Liver (tissue), 9 donors: ENCODE data around the gene AFP. TPM values are rescaled to one million over a fixed set of nuclear protein-coding genes. Genes with fewer than 3 reads are reported as not detected.
A peak's percentile ranks its signal among the peaks of the same experiment; 100 is the strongest.

ENCODE experiments used
- DNase-seq: peaks from one replicate; pipeline ENCODE4 v3.0.0-alpha.2; 2017; ENCODE audit warnings: low spot score
- H3K27ac ChIP-seq, 2 donors: one replicate each; pipeline ENCODE4 v1.7.0; 2013; ENCODE audit warnings: inconsistent platforms in 2 of 2, low read length in 2 of 2, control low read depth in 1 of 2, low read depth in 1 of 2, mild to moderate bottlenecking in 1 of 2
- H3K27me3 ChIP-seq, 4 donors: one replicate each; pipeline versions ENCODE4 v1.6.1 to v1.7.0; 2013; ENCODE audit warnings: low read length in 3 of 4, inconsistent platforms in 1 of 4, mild to moderate bottlenecking in 1 of 4, moderate library complexity in 1 of 4; ENCODE audit not compliant: control insufficient read depth in 4 of 4, insufficient read depth in 4 of 4
- H3K36me3 ChIP-seq, 4 donors: one replicate each; pipeline versions ENCODE4 v1.6.1 to v1.7.0; 2013; ENCODE audit warnings: low read length in 3 of 4, mild to moderate bottlenecking in 3 of 4, low read depth in 1 of 4, moderate library complexity in 1 of 4; ENCODE audit not compliant: control insufficient read depth in 4 of 4, insufficient read depth in 3 of 4
- H3K4me1 ChIP-seq, 4 donors: one replicate each; pipeline versions ENCODE4 v1.6.1 to v1.7.0; 2013; ENCODE audit warnings: low read length in 3 of 4, mild to moderate bottlenecking in 3 of 4, moderate library complexity in 1 of 4; ENCODE audit not compliant: control insufficient read depth in 4 of 4, insufficient read depth in 4 of 4
- H3K4me3 ChIP-seq, 3 donors: one replicate each; pipeline versions ENCODE4 v1.6.1 to v1.7.0; 2013; ENCODE audit warnings: low read length in 3 of 3, control low read depth in 1 of 3, low read depth in 1 of 3, mild to moderate bottlenecking in 1 of 3
- H3K9ac ChIP-seq, 2 donors: one replicate each; pipeline ENCODE4 v1.7.0; 2013; ENCODE audit warnings: low read length in 2 of 2, mild to moderate bottlenecking in 2 of 2, moderate library complexity in 2 of 2, control low read depth in 1 of 2, low read depth in 1 of 2
- H3K9me3 ChIP-seq, 4 donors: one replicate each; pipeline versions ENCODE4 v1.6.1 to v1.7.0; 2013; ENCODE audit warnings: low read length in 3 of 4; ENCODE audit not compliant: control insufficient read depth in 4 of 4
- ATF3 ChIP-seq: IDR thresholded peaks from 2 replicates; pipeline ENCODE4 v1.6.1; 2016; ENCODE audit warnings: antibody characterized with exemption
- CTCF ChIP-seq: fragments of 150-350 bp; IDR thresholded peaks from 2 replicates; pipeline ENCODE4 v1.5.1; 2017; ENCODE audit warnings: improper control_type of control experiment, low read depth, low read length; ENCODE audit not compliant: missing input control
- FOXA1 ChIP-seq: IDR thresholded peaks from 2 replicates; pipeline ENCODE4 v1.6.1; 2016; ENCODE audit warnings: antibody characterized with exemption
- HNF4A ChIP-seq, 2 donors: conservative IDR thresholded peaks; 2 replicates each; pipeline ENCODE4 v1.6.1; 2016; ENCODE audit warnings: antibody characterized with exemption in 2 of 2, mild to moderate bottlenecking in 2 of 2
- HNF4G ChIP-seq: IDR thresholded peaks from 2 replicates; pipeline ENCODE4 v1.6.1; 2016; ENCODE audit warnings: antibody characterized with exemption
- JUND ChIP-seq, 2 donors: IDR thresholded peaks; 2 replicates each; pipeline ENCODE4 v1.6.1; 2016; ENCODE audit warnings: antibody characterized with exemption in 2 of 2
- RAD21 ChIP-seq, 2 donors: IDR thresholded peaks; 2 replicates each; pipeline ENCODE4 v1.6.1; 2016; ENCODE audit warnings: antibody characterized with exemption in 2 of 2, mild to moderate bottlenecking in 2 of 2
- RXRA ChIP-seq, 2 donors: IDR thresholded peaks; 2 replicates each; pipeline ENCODE4 v1.6.1; 2017 to 2018; ENCODE audit warnings: antibody characterized with exemption in 2 of 2, mild to moderate bottlenecking in 1 of 2
- SP1 ChIP-seq: IDR thresholded peaks from 2 replicates; pipeline ENCODE4 v1.6.1; 2018; ENCODE audit warnings: antibody characterized with exemption, mild to moderate bottlenecking
- YY1 ChIP-seq: IDR thresholded peaks from 2 replicates; pipeline ENCODE4 v1.6.1; 2016; ENCODE audit warnings: antibody characterized with exemption, mild to moderate bottlenecking
- WGBS: extraction: QIAGEN DNeasy Blood & Tissue Kit; methylation state at CpG from one replicate; pipeline ENCODE4 v1.1.7; 2013; 5-methylcytosine and 5-hydroxymethylcytosine counted together
- polyA plus RNA-seq, 2 donors: library from polyadenylated mRNA; stranded (reverse) in 1 of 2; unstranded in 1 of 2; fragments of 200-250 nt in 1 of 2; fragments of >200 nt in 1 of 2; fragmentation: Nextera tagmentation in 1 of 2; extraction: Ambion mirVana in 1 of 2; gene quantifications; one replicate each; pipeline versions ENCODE4 v1.2.1 to v1.2.3, GENCODE V29; 2013 to 2015
- total RNA-seq, 2 donors: library from RNA; depleted of rRNA; stranded (reverse); fragments of >200 nt; gene quantifications; one replicate each; pipeline ENCODE4 v1.2.3, GENCODE V29; 2014
- donor health status: healthy.
- donor health status: healthy.
- donor health status: healthy.
- donor health status: healthy.
- donor health status: healthy.

The AFP gene
- total and polyA plus RNA-seq, 4 donors: 1.0 to 3,875 (median 5.7) TPM

- Histone ChIP-seq H3K36me3 (no peaks in the 10 kb centered on the region), H3K9me3 (no peaks in the 10 kb centered on the region), H3K9ac (peak overlapping the region in 1 of 2 donors; percentile 1), H3K4me1 (peaks cover 3 to 27% (median 6%) of the 10 kb centered on the region in 4 donors), H3K27ac (no peak overlapping the region), H3K4me3 (no peak overlapping the region), H3K27me3 (no peaks in the 10 kb centered on the region)
- 86% methylated on average over 7 of the region's 7 CpGs for WGBS
- TF ChIP-seq RXRA (IDR thresholded peaks at IDR 0.05) (no peak), ATF3 (no peak)
- no peak for DNase-seq
These were observed 9.6 kb downstream of the AFP start for GRCh38 chr4:73445383-73446335.

GRCh38 chr4:73446336-73446938 lies 10.4 kb downstream of the AFP start:
- TF ChIP-seq FOXA1: no peak
- TF ChIP-seq YY1: peak; percentile 38
- TF ChIP-seq HNF4A (conservative IDR thresholded peaks at IDR 0.05): peak in 1 of 2 donors; percentile 17
- peak; percentile 19 for TF ChIP-seq SP1
- no peak for TF ChIP-seq HNF4G
- TF ChIP-seq JUND (IDR thresholded peaks at IDR 0.05): no peak
- TF ChIP-seq RAD21 (IDR thresholded peaks at IDR 0.05): peak; percentile 88 to 92
- no peak for TF ChIP-seq RXRA (IDR thresholded peaks at IDR 0.05)
- TF ChIP-seq CTCF: peak; percentile 86
- no peaks in the 10 kb centered on the region for H3K36me3 ChIP-seq
- H3K4me3 ChIP-seq: no peak overlapping the region
- peaks cover 3 to 29% (median 6%) of the 10 kb centered on the region in 4 donors for H3K4me1 ChIP-seq
- H3K9ac ChIP-seq: peak overlapping the region in 1 of 2 donors; percentile 1
- no peak for DNase-seq
- no peaks in the 10 kb centered on the region for H3K9me3 ChIP-seq
- no peak overlapping the region for H3K27ac ChIP-seq
- no peaks in the 10 kb centered on the region for H3K27me3 ChIP-seq
- 2% methylated on average over 4 of the region's 4 CpGs for WGBS

- Histone ChIP-seq H3K9ac (no peak overlapping the region), H3K36me3 (no peaks in the 10 kb centered on the region), H3K4me1 (peaks cover 3 to 32% (median 6%) of the 10 kb centered on the region in 4 donors), H3K4me3 (no peak overlapping the region), H3K27ac (no peak overlapping the region), H3K9me3 (no peaks in the 10 kb centered on the region), H3K27me3 (no peaks in the 10 kb centered on the region)
- TF ChIP-seq YY1 (peak; percentile 0), RAD21 (IDR thresholded peaks at IDR 0.05) (no peak)
- 67% methylated on average over 4 of the region's 4 CpGs for WGBS
- no peak for DNase-seq
These were observed 11.7 kb downstream of the AFP start for GRCh38 chr4:73447671-73448070.
